H1 (cell line): ENCODE measurements around the gene FANCL. TPM values are rescaled to one million over a fixed set of nuclear protein-coding genes. Genes with fewer than 3 reads are reported as not detected.

Experiments
- CTCF ChIA-PET: fragments of 300-600 bp; sonication (Branson Sonifier 250); formaldehyde crosslinking; loops from one replicate; lab custom pipeline; 2021; ENCODE audit not compliant: partially characterized antibody; lab: Charles Lee
- POLR2A ChIA-PET: fragments of 300-600 bp; sonication (Branson Sonifier 250); formaldehyde crosslinking; loops from one replicate; lab custom pipeline; 2021; ENCODE audit warnings: inconsistent platforms; ENCODE audit not compliant: partially characterized antibody; lab: Charles Lee
- DNase-seq, 2 experiments: peaks; one replicate each; pipeline versions ENCODE4 v3.0.0 to v3.0.0-alpha.2; 2010 to 2022; ENCODE audit warnings: low spot score in 2 of 2, low read depth in 1 of 2, mixed read lengths in 1 of 2
- FAIRE-seq: peaks from 2 replicates; lab custom pipeline; 2011; peaks lifted over from hg19 to GRCh38; lab: Jason Lieb, UNC
- H2AFZ ChIP-seq: 2 replicates; pipeline ENCODE4 v1.8.1; 2012; ENCODE audit warnings: low read length, inconsistent platforms
- H2AK5ac ChIP-seq: 2 replicates; pipeline ENCODE4 v1.6.1; 2013; ENCODE audit warnings: low read depth, low read length
- H2BK120ac ChIP-seq: replicated peaks from 2 replicates; pipeline ENCODE3; 2013; ENCODE audit warnings: low read depth, low read length, inconsistent platforms
- H2BK12ac ChIP-seq: 2 replicates; pipeline ENCODE4 v1.6.1; 2013; ENCODE audit warnings: low read depth, low read length
- H2BK15ac ChIP-seq: 2 replicates; pipeline ENCODE4 v1.6.1; 2013; ENCODE audit warnings: low read length
- H2BK20ac ChIP-seq: 2 replicates; pipeline ENCODE4 v1.6.1; 2013; ENCODE audit warnings: low read length
- H2BK5ac ChIP-seq: 2 replicates; pipeline ENCODE4 v1.6.1; 2013; ENCODE audit warnings: low read depth, low read length
- H3K14ac ChIP-seq: 2 replicates; pipeline ENCODE4 v1.6.1; 2013; ENCODE audit warnings: inconsistent platforms; ENCODE audit not compliant: insufficient read length
- H3K18ac ChIP-seq: 2 replicates; pipeline ENCODE4 v1.6.1; 2013; ENCODE audit warnings: low read length; ENCODE audit errors: extremely low read depth
- H3K23ac ChIP-seq: 2 replicates; pipeline ENCODE4 v1.6.1; 2013; ENCODE audit warnings: inconsistent platforms; ENCODE audit not compliant: insufficient read length
- H3K23me2 ChIP-seq: 2 replicates; pipeline ENCODE4 v1.6.1; 2013; ENCODE audit warnings: low read depth, low read length
- H3K27ac ChIP-seq: 2 replicates; pipeline ENCODE4 v1.6.1; 2011; ENCODE audit warnings: low read depth, low read length, inconsistent platforms
- H3K27me3 ChIP-seq, 4 experiments: replicated peaks in 1 of 4; 1 replicate in 1 of 4; 2 replicates in 3 of 4; pipeline versions ENCODE4 v1.6.1 to v1.8.1; 2011 to 2013; ENCODE audit warnings: low read length in 3 of 4, mild to moderate bottlenecking in 3 of 4, inconsistent platforms in 2 of 4, mixed read lengths in 2 of 4, moderate library complexity in 1 of 4; ENCODE audit not compliant: control insufficient read depth in 3 of 4, insufficient read depth in 3 of 4; ENCODE audit errors: extremely low read depth in 1 of 4
- H3K36me3 ChIP-seq, 4 experiments: 2 replicates each; pipeline versions ENCODE4 v1.6.1 to v1.8.1; 2011 to 2013; ENCODE audit warnings: mild to moderate bottlenecking in 4 of 4, low read length in 3 of 4, moderate library complexity in 2 of 4, control low read depth in 1 of 4, inconsistent platforms in 1 of 4; ENCODE audit not compliant: insufficient read depth in 4 of 4, control insufficient read depth in 2 of 4
- H3K4ac ChIP-seq: replicated peaks from 2 replicates; pipeline ENCODE3; 2013; ENCODE audit warnings: low read length, low read depth, mixed read lengths, inconsistent platforms; ENCODE audit not compliant: insufficient read length
- H3K4me1 ChIP-seq, 4 experiments: replicated peaks in 1 of 4; 1 replicate in 1 of 4; 2 replicates in 3 of 4; pipeline versions ENCODE4 v1.6.1 to v1.8.1; 2011 to 2013; ENCODE audit warnings: low read length in 3 of 4, inconsistent platforms in 2 of 4, mixed read lengths in 1 of 4; ENCODE audit not compliant: insufficient read depth in 4 of 4, control insufficient read depth in 3 of 4
- H3K4me2 ChIP-seq, 2 experiments: 2 replicates each; pipeline versions ENCODE4 v1.6.1 to v1.8.1; 2011 to 2013; ENCODE audit warnings: low read depth in 2 of 2, low read length in 2 of 2, control low read depth in 1 of 2, inconsistent platforms in 1 of 2, mild to moderate bottlenecking in 1 of 2; ENCODE audit not compliant: insufficient read depth in 1 of 2
- H3K4me3 ChIP-seq, 4 experiments: fragments of 200-600, 300-600 bp in 1 of 4; sonication (generic), shearing (Covaris generic), sonication (Bioruptor Twin) in 1 of 4; 2 replicates each; pipeline versions ENCODE4 v1.5.1 to v1.8.1; 2011 to 2016; ENCODE audit warnings: low read length in 4 of 4, low read depth in 3 of 4, control low read depth in 2 of 4, inconsistent platforms in 2 of 4, mild to moderate bottlenecking in 2 of 4, mixed read lengths in 1 of 4, moderate library complexity in 1 of 4; ENCODE audit not compliant: insufficient read depth in 2 of 4; ENCODE audit errors: extremely low read depth in 1 of 4
- H3K56ac ChIP-seq: replicated peaks from 2 replicates; pipeline ENCODE3; 2013; ENCODE audit warnings: low read depth, mild to moderate bottlenecking, mixed read lengths, low read length, inconsistent platforms; ENCODE audit not compliant: insufficient read length
- H3K79me1 ChIP-seq: 2 replicates; pipeline ENCODE4 v1.6.1; 2013; ENCODE audit warnings: low read depth, low read length, control low read depth
- H3K79me2 ChIP-seq, 2 experiments: 2 replicates each; pipeline versions ENCODE4 v1.6.1 to v1.8.1; 2012 to 2013; ENCODE audit warnings: low read length in 2 of 2, mild to moderate bottlenecking in 2 of 2, inconsistent platforms in 1 of 2; ENCODE audit not compliant: insufficient read depth in 2 of 2, control insufficient read depth in 1 of 2
- H3K9ac ChIP-seq, 4 experiments: replicated peaks in 1 of 4; 1 replicate in 1 of 4; 2 replicates in 3 of 4; pipeline versions ENCODE4 v1.6.1 to v1.8.1; 2011 to 2013; ENCODE audit warnings: low read depth in 3 of 4, low read length in 3 of 4, control low read depth in 2 of 4, mild to moderate bottlenecking in 2 of 4, moderate library complexity in 2 of 4, inconsistent platforms in 1 of 4; ENCODE audit errors: extremely low read depth in 1 of 4
- H3K9me3 ChIP-seq, 2 experiments: 2 replicates each; pipeline versions ENCODE4 v1.6.1 to v1.8.1; 2012 to 2013; ENCODE audit warnings: mild to moderate bottlenecking in 2 of 2, moderate library complexity in 2 of 2, control low read depth in 1 of 2, inconsistent platforms in 1 of 2, low read depth in 1 of 2, low read length in 1 of 2, mixed read lengths in 1 of 2; ENCODE audit not compliant: insufficient read depth in 2 of 2
- H4K20me1 ChIP-seq, 2 experiments: replicated peaks in 1 of 2; 2 replicates each; pipeline versions ENCODE3 to v1.8.1; 2011 to 2013; ENCODE audit warnings: inconsistent platforms in 2 of 2, low read length in 2 of 2, mild to moderate bottlenecking in 1 of 2; ENCODE audit not compliant: insufficient read depth in 2 of 2, control insufficient read depth in 1 of 2
- H4K5ac ChIP-seq: 2 replicates; pipeline ENCODE4 v1.6.1; 2013; ENCODE audit warnings: low read length, low read depth, mixed read lengths, inconsistent platforms; ENCODE audit not compliant: insufficient read length
- H4K8ac ChIP-seq: 2 replicates; pipeline ENCODE4 v1.8.0; 2013; ENCODE audit warnings: mild to moderate bottlenecking, moderate library complexity, low read length, inconsistent platforms; ENCODE audit not compliant: insufficient read depth; ENCODE audit errors: extremely low read depth
- H4K91ac ChIP-seq: replicated peaks from 2 replicates; pipeline ENCODE3; 2013; ENCODE audit warnings: low read length, mixed read lengths, inconsistent platforms; ENCODE audit not compliant: insufficient read length
- HDAC2 ChIP-seq, 2 experiments: fragments of 300-600 bp in 1 of 2; sonication (generic) in 1 of 2; IDR thresholded peaks; 2 replicates each; pipeline ENCODE4 v1.6.1; 2011 to 2012; ENCODE audit warnings: low read depth in 2 of 2, low read length in 2 of 2, mild to moderate bottlenecking in 2 of 2, moderate library complexity in 2 of 2, borderline replicate concordance in 1 of 2, inconsistent platforms in 1 of 2
- MAX ChIP-seq: IDR thresholded peaks from 2 replicates; pipeline ENCODE4 v1.6.1; 2012; ENCODE audit warnings: inconsistent platforms
- SUZ12 ChIP-seq: fragments of 200-600 bp; sonication (generic); IDR thresholded peaks from 2 replicates; pipeline ENCODE4 v1.6.1; 2012; ENCODE audit warnings: mild to moderate bottlenecking, inconsistent platforms, low read length, moderate library complexity, mixed read lengths
- polyA plus RNA-seq, 7 experiments: library from polyadenylated mRNA; depleted of rRNA in 3 of 7; stranded (reverse) in 5 of 7; unstranded in 2 of 7; fragments of >200 nt in 5 of 7; fragments of 200-250 nt in 2 of 7; gene quantifications; 1 replicate in 5 of 7; 2 replicates in 1 of 7; 4 replicates in 1 of 7; pipeline versions ENCODE4 v1.2.1 to v1.2.3, GENCODE V29; 2011 to 2013; ENCODE audit warnings: missing spikeins in 2 of 7, mixed read lengths in 2 of 7
- total RNA-seq: library from RNA; stranded (reverse); fragmentation: NEBNext Ultra II Directional; extraction: Animal tissue kit (Norgen Biotek cat#: 25700); gene quantifications from 2 replicates; pipeline ENCODE4 v1.2.1, GENCODE V29; 2021

Gene FANCL
- total and polyA plus RNA-seq, 2 of the 8 experiments (the other 6 are each of a cell fraction or from before 2014, with no cell fraction given), result 38.7 to 55.9 TPM

- Histone ChIP-seq H4K5ac (no peak overlapping the region), H3K9ac (no peak overlapping the region), H2BK12ac (no peak overlapping the region), H2AFZ (no peak overlapping the region), H2BK20ac (no peak overlapping the region), H2BK15ac (no peak overlapping the region), H3K79me1 (no peaks in the 10 kb centered on the region; the same call in 1 of the 2 replicates), H3K79me2 (no peaks in the 10 kb centered on the region), H3K4ac (no peak overlapping the region), H3K27me3 (no peaks in the 10 kb centered on the region), H3K23ac (no peak overlapping the region), H3K4me3 (no peak overlapping the region), H3K23me2 (no peaks in the 10 kb centered on the region), H3K18ac (no peak overlapping the region), H3K4me1 (no peaks in the 10 kb centered on the region), H2BK5ac (no peak overlapping the region), H3K56ac (no peak overlapping the region), H2AK5ac (no peak overlapping the region), H3K36me3 (peaks cover 0 to 32% (median 18%) of the 10 kb centered on the region in 4 experiments; a peak in 6 of 8 replicates), H4K8ac (no peak overlapping the region), H3K27ac (no peak overlapping the region), H3K4me2 (no peak overlapping the region), H3K9me3 (no peaks in the 10 kb centered on the region), H4K20me1 (peaks cover 0 to 3% of the 10 kb centered on the region in 2 experiments), H2BK120ac (no peak overlapping the region), H4K91ac (no peak overlapping the region), H3K14ac (no peak overlapping the region)
- FAIRE-seq (no peak), DNase-seq (no peak)
- CTCF ChIA-PET, result interaction anchor here (0.9 to 1.7 kb wide), 3 partner anchors 12 to 291 kb away, joined by 4 to 6 read pairs (median 4); no protein-coding TSS in a partner anchor
- TF ChIP-seq HDAC2 (IDR thresholded peaks at IDR 0.05; ENCODE audit: borderline replicate concordance in 1 of 2, low read depth in 2 of 2, low read length in 2 of 2), result no peak
- no peak for TF ChIP-seq MAX
- no peak for TF ChIP-seq SUZ12
- POLR2A ChIA-PET, result no interaction called here
Measured at GRCh38 chr2:58156780-58157179, 84.3 kb downstream of the FANCL start.
